Measurements from ENCODE around the gene CDC42BPB.
"Not testable (repeated sequence)": the region's sequence is repeated elsewhere in the genome, so short reads cannot be mapped to it uniquely, and the experiment has no call there.

The CDC42BPB gene

DNA sequence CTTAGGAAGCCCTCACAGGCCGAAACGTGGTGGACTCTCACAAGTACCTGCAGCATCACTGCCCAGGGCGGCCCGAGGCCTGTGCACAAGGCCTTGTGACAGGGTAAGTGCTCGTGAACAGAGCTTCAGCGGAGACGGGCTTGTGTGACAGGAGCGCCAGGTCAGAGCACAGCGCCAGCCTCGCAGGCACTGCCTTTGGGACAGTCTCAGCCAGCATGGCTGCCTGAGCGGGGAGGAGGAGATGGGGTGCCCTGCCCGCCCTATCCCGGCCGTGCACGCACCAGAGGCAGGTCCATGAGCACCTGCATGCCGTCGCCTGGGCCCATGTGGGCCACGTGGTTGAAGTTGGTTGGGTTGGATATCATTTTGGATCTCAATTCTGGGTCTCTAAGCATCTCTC lies 118.0 kb downstream of the CDC42BPB start:
- DNase-seq = no peak

DNA sequence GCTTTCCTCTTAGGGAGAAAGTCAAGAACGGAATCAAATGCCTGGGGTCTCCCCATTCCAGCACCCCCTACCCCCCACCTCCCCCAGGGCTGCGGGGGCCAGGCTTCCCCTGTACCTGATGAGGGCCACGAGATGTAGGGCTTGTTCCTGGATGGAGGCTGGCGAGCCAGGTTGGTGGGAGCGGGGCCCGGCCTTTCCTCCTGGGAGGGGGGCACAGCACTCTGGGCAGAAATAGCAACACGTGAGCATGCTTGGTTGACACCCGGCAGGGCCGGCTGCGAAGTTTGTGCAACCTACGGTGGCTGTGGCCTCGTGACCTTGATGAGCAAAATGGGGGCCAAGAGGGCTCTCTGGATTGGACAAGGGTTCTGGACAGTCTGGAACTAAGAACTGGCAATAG lies 119.2 kb downstream of the CDC42BPB start:
- no peak for DNase-seq

DNA sequence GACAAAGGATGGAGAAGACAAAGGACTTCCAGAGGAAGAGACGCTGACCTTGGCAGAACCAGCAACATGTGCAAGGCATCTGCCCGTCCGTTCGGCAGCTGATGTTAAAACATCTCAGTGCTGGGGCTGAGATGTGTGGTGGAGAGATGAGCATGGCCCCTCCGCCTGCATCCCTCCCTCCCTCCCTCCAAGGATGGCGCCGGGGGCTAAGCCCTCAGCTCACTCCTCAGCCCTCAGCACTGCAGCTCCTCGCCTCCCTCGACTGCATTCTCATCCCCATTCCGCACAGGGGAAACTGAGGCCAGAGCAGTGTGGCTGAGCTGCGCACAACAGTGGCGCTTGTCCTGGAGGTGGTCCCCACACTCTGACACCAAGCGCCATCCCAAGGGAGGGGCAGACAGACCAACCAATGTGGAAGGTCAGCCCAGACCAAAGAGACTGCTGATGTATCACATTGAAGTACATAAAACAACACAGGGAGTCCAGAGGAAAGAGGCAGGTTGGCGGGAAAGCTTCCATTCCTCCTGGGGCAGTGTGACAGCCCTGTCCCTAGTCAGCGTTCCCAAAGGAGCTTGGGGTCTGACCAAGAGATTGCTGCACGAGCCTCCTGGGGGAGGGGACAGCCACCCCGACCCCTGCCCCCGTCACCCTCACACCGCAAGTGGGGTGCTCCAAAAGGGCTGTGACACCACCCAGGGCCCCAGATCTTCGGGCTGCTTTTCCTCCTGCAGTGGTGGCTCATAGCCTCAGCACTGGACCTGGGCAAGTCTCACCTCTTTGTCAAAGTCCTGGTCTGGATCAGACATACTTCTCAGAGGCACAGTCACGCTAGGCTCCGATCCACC lies 119.8 kb downstream of the CDC42BPB start:
- DNase-seq = no peak

GRCh38 chr14:102935756-102936155 lies 121.6 kb downstream of the CDC42BPB start:
- DNase-seq = no peak

DNA sequence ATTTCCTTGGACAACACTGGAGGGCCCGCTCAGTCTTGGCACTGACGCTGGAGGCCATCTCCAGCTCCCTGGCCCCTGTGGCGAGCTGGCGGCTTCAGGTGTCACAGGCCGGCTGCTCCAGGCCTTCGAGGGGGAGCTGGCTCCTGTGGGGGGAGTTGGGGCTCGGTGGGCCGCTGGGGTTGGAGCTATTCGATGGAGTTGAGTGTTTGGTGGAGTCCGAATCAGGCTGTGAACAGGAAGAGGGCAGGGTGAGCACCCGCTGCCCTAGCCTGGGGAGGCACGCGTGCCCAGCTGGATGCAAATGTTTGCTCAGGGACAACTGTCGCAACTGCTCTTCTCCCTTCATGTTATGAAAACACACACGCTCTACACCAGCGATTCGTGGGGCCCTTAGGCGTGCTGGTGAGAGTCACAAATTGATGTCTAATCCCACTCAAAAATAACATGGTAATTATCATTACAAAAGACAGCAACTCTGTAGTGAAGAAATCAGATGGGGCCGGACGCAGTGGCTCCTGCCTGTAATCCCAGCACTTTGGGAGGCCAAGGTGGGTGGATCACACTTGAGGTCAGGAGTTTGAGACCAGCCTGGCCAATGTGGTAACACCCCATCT lies 123.6 kb downstream of the CDC42BPB start:
- DNase-seq = no peak

DNA sequence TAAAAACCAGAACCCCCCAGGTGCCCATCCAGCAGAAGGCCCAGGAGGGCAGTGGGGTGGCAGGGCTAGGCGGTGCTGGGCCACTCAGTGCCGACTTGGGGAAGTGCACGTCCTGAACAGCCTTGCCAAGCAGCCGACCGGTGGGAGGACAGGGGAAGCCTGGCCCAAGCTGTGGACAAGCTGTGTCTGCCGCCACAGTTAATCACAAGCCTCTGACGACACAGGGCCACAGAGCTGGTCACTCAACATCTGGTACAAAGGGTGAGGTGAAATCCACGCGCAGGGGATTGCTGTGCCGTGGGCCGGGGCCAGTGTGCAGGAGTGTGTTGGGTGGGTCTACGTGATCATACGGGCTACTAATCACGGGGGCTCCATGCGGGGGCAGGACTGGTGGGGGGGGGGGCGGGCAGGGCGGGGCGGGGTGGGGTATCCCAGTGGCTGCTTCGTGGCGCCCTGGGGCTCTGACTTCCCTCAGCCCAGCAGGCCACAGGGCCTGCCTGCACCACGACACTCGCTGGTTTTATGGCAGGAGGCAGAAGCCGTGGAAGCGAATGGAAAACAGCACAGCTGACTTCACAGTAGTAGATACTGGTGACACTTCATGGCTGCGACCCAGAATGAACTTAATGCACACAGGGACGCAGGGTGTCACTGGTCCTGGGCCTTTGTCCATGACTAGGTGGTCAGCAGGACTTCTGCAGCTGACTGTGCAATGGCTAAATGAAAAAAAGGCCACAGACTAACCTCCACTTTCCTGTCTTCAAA lies 124.7 kb downstream of the CDC42BPB start:
- no peak for DNase-seq

- no peak for DNase-seq
Measured at GRCh38 chr14:102931580-102932285, 125.6 kb downstream of the CDC42BPB start.

DNA sequence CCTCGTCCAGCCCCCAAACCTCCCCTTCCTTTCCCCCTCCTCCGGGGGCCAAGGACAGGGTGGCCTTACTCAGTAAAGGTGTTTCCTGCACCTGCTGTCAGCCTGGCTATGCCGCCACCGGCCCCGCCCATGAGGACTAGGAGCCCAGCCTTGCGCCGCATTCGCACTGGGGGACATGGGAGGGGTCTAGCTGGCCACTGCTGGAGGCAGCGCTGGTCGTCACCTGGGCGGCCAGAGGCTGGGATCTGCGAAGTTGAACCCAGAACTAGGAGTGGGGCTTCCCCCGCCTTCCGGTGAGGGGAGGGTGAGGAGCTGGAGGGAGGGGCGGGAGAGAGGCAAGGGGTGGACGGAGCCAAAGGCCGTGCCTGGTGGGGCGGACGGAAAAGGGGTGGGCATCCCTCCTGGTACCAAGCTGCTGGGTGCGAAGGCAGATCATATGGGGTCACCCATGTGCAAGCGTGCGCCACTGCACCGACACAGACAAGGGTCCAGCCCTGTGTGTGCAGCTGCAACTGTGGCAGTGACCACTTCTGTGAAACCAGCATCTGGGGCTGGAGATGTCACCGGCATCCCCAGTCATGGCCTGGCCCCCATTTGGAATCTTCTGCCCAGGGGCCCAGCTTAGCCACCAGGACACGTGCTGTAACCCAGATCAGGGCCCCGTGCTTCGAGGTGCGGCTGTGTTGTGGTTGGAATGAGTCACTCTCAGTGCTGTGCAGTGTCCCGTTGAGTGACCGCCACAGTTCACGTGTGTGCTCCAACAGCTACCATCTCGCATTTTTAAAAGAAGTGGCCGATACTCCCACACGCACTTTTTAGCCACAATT lies 126.4 kb downstream of the CDC42BPB start:
- DNase-seq = no peak

- no peak for DNase-seq
Measured at GRCh38 chr14:102930138-102930752, 127.1 kb downstream of the CDC42BPB start.

GRCh38 chr14:102929241-102930137 lies 127.9 kb downstream of the CDC42BPB start:
- DNase-seq = no peak

DNA sequence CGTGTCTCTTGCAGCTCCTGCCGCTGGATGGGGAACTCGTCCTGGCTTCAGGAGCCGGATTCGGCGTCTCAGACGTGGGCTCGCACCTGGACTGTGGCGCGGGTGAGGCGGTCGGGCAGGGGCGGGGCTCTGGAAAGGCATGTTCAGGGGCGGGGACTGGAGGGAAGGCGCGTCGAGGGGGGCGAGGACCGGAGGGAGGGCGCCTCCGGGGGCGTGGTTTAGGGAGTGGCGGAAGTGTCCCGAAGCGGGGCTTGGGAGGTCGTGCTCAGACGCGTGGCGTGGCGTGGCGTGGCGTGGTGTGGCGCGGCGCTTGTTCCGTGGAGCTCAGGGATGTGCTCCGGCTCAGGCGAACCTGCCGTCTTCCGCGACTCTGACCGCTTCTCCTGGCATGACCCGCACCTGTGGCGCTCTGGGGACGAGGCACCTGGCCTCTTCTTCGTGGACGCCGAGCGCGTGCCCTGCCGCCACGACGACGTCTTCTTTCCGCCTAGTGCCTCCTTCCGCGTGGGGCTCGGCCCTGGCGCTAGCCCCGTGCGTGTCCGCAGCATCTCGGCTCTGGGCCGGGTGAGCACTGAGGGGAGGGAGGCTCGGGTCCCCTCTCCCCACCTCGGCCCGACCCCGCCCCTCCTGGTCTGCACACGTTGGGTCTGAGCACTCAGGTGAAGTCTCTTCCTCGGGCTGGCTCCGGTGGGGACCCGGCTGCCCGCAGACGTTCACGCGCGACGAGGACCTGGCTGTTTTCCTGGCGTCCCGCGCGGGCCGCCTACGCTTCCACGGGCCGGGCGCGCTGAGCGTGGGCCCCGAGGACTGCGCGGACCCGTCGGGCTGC lies 128.7 kb downstream of the CDC42BPB start:
- DNase-seq = peak; percentile 35

GRCh38 chr14:102927878-102928411 lies 129.4 kb downstream of the CDC42BPB start:
- DNase-seq = no peak

GRCh38 chr14:102927346-102927877 lies 129.9 kb downstream of the CDC42BPB start:
- DNase-seq = no peak

GRCh38 chr14:102926840-102927239 lies 130.5 kb downstream of the CDC42BPB start:
- not testable (repeated sequence) for DNase-seq

- no peak for DNase-seq
Measured at GRCh38 chr14:102926104-102926503, 131.2 kb downstream of the CDC42BPB start.

GRCh38 chr14:102925646-102926045 lies 131.7 kb downstream of the CDC42BPB start:
- no peak for DNase-seq

- DNase-seq = no peak
Measured at GRCh38 chr14:102924632-102925588, 132.4 kb downstream of the CDC42BPB start.

All from activated gamma-delta T cell (primary cell).